GM23338 (cell line): ENCODE measurements around the gene ARID1B. TPM values are rescaled to one million over a fixed set of nuclear protein-coding genes. Genes with fewer than 3 reads are reported as not detected.

Source experiments
- ATAC-seq: fragments of 200-7000 bp; cut with Tn5 transposase; 3 replicates; pipeline ENCODE4 v1.9.1; 2020
- DNase-seq: peaks from one replicate; pipeline ENCODE4 v3.0.0-alpha.2; 2015; ENCODE audit warnings: low spot score
- H2AFZ ChIP-seq: fragments of 200-600 bp; sonication (generic); 2 replicates; pipeline ENCODE4 v1.8.0; 2016; ENCODE audit warnings: antibody characterized with exemption, mild to moderate bottlenecking, moderate library complexity
- H3F3A ChIP-seq: fragments of 200-600 bp; sonication (generic); replicated peaks from 2 replicates; pipeline ENCODE4 v1.8.0; 2017; ENCODE audit warnings: antibody characterized with exemption, mixed run types, low read depth
- H3K27ac ChIP-seq: fragments of 200-600 bp; sonication (generic); 2 replicates; pipeline ENCODE4 v1.6.1; 2016; ENCODE audit warnings: low read depth
- H3K27me3 ChIP-seq: fragments of 200-600 bp; sonication (generic); 2 replicates; pipeline ENCODE4 v1.8.0; 2016; ENCODE audit warnings: mild to moderate bottlenecking, mixed run types, moderate library complexity; ENCODE audit not compliant: insufficient read depth
- H3K36me3 ChIP-seq: fragments of 200-600 bp; sonication (generic); 2 replicates; pipeline ENCODE4 v1.8.0; 2016; ENCODE audit warnings: mild to moderate bottlenecking; ENCODE audit not compliant: insufficient read depth
- H3K4me1 ChIP-seq: fragments of 200-600 bp; sonication (generic); 2 replicates; pipeline ENCODE4 v1.8.0; 2016; ENCODE audit warnings: mild to moderate bottlenecking, moderate library complexity; ENCODE audit not compliant: insufficient read depth
- H3K4me2 ChIP-seq: fragments of 200-600 bp; sonication (generic); 2 replicates; pipeline ENCODE4 v1.7.1; 2017; ENCODE audit warnings: mixed run types
- H3K4me3 ChIP-seq: fragments of 200-600 bp; sonication (generic); 2 replicates; pipeline ENCODE4 v1.6.1; 2016; ENCODE audit warnings: mixed run types
- H3K79me2 ChIP-seq: fragments of 200-600 bp; sonication (generic); replicated peaks from 2 replicates; pipeline ENCODE4 v1.8.0; 2017; ENCODE audit warnings: mild to moderate bottlenecking; ENCODE audit not compliant: insufficient read depth
- H3K9me2 ChIP-seq: fragments of 200-600 bp; sonication (generic); 2 replicates; pipeline ENCODE4 v1.8.0; 2017; ENCODE audit not compliant: insufficient read depth
- H4K20me1 ChIP-seq: fragments of 200-600 bp; sonication (generic); replicated peaks from 2 replicates; pipeline ENCODE4 v1.8.0; 2017; ENCODE audit warnings: mild to moderate bottlenecking; ENCODE audit not compliant: insufficient read depth
- H3K27ac Mint-ChIP-seq: 2 replicates; pipeline ENCODE4 v1.8.0; 2020; ENCODE audit warnings: inconsistent platforms, mild to moderate bottlenecking, moderate library complexity, mixed read lengths
- H3K27me3 Mint-ChIP-seq: 3 replicates; pipeline ENCODE4 v1.8.0; 2022; ENCODE audit warnings: low read depth, mild to moderate bottlenecking, moderate library complexity, mixed read lengths, inconsistent platforms; ENCODE audit not compliant: insufficient read depth, poor library complexity
- H3K36me3 Mint-ChIP-seq: 3 replicates; pipeline ENCODE4 v1.8.0; 2021; ENCODE audit warnings: low read depth, mild to moderate bottlenecking, inconsistent platforms, moderate library complexity, mixed read lengths
- H3K4me1 Mint-ChIP-seq: 3 replicates; pipeline ENCODE4 v1.8.0; 2020; ENCODE audit warnings: mild to moderate bottlenecking, inconsistent platforms, mixed read lengths
- H3K4me3 Mint-ChIP-seq: 3 replicates; pipeline ENCODE4 v1.8.0; 2021; ENCODE audit warnings: moderate library complexity, mild to moderate bottlenecking, inconsistent platforms, mixed read lengths
- H3K9me3 Mint-ChIP-seq: 3 replicates; pipeline ENCODE4 v1.8.0; 2020; ENCODE audit warnings: moderate library complexity, mild to moderate bottlenecking, inconsistent platforms, mixed read lengths
- CTCF ChIP-seq, 2 experiments: fragments of 200-600 bp in 1 of 2; sonication (generic) in 1 of 2; conservative IDR thresholded peaks; 2 replicates each; pipeline versions ENCODE4 v1.5.1 to v1.6.1; 2016 to 2017; ENCODE audit warnings: antibody characterized with exemption in 2 of 2, low read depth in 2 of 2, mild to moderate bottlenecking in 2 of 2, moderate library complexity in 1 of 2
- NANOG ChIP-seq: IDR thresholded peaks from 2 replicates; pipeline ENCODE4 v1.6.1; 2016; ENCODE audit warnings: antibody characterized with exemption, borderline replicate concordance
- POLR2AphosphoS5 ChIP-seq: IDR thresholded peaks from 2 replicates; pipeline ENCODE4 v1.6.1; 2016; ENCODE audit warnings: antibody characterized with exemption, low read depth
- REST ChIP-seq: IDR thresholded peaks from one replicate; pipeline ENCODE4 v1.6.1; 2018; ENCODE audit warnings: antibody characterized with exemption; ENCODE audit not compliant: unreplicated experiment
- ZNF114 ChIP-seq: fragments of 250-450 bp; sonication (Bioruptor Pico); IDR thresholded peaks from 2 replicates; pipeline ENCODE4 v1.5.0; 2020; ENCODE audit warnings: mild to moderate bottlenecking, moderate library complexity
- ZNF462 ChIP-seq: fragments of 250-450 bp; sonication (Bioruptor Pico); IDR thresholded peaks from 2 replicates; pipeline ENCODE4 v1.5.0; 2020; ENCODE audit warnings: mild to moderate bottlenecking, moderate library complexity
- polyA plus RNA-seq: library from polyadenylated mRNA; unstranded; fragments of >200 nt; fragmentation: Nextera tagmentation; extraction: Ambion mirVana; gene quantifications from 2 replicates; pipeline ENCODE4 v1.2.1, GENCODE V29; 2016
- total RNA-seq: library from RNA; depleted of rRNA; stranded (reverse); fragments of >200 nt; shearing (Covaris generic); gene quantifications from 2 replicates; pipeline ENCODE4 v1.2.3, GENCODE V29; 2014

ARID1B gene
- total and polyA plus RNA-seq, 2 experiments from 2014 or later, result 59.3 to 72.2 TPM

GRCh38 chr6:157021993-157022740, 245.0 kb downstream of the ARID1B start:
- H2AFZ ChIP-seq, result no peak overlapping the region
- Mint-ChIP-seq H3K27me3 (peaks cover 5% of the 10 kb centered on the region), H3K36me3 (no peaks in the 10 kb centered on the region), H3K4me3 (peak overlapping the region; percentile 94), H3K9me3 (no peaks in the 10 kb centered on the region), H3K27ac (peak overlapping the region; percentile 100), H3K4me1 (peaks cover 46% of the 10 kb centered on the region)
- no peaks in the 10 kb centered on the region for H3K27me3 ChIP-seq
- 0 out of 4 replicates have a peak, but pooled peaks of 1 of the 2 experiments have one; percentile 6 for TF ChIP-seq CTCF (conservative IDR thresholded peaks at IDR 0.05; ENCODE audit: low read depth in 2 of 2)
- peak; percentile 71 for TF ChIP-seq POLR2AphosphoS5
- TF ChIP-seq NANOG, result no peak
- DNase-seq, result peak; percentile 88
- peak overlapping the region; percentile 99 for H3K27ac ChIP-seq
- H3K9me2 ChIP-seq, result no peaks in the 10 kb centered on the region
- peak overlapping the region; percentile 93 for H3K4me2 ChIP-seq
- no peaks in the 10 kb centered on the region for H4K20me1 ChIP-seq
- peak overlapping the region; percentile 88 for H3K4me3 ChIP-seq
- H3K4me1 ChIP-seq, result peaks cover 40% of the 10 kb centered on the region
- H3F3A ChIP-seq, result no peaks in the 10 kb centered on the region
- H3K36me3 ChIP-seq, result no peaks in the 10 kb centered on the region
- peak; percentile 77 for ATAC-seq
- peaks cover 75% of the 10 kb centered on the region for H3K79me2 ChIP-seq

GRCh38 chr6:157023958-157024357, 246.8 kb downstream of the ARID1B start:
- no peaks in the 10 kb centered on the region for H3F3A ChIP-seq
- no peaks in the 10 kb centered on the region for H3K9me3 Mint-ChIP-seq
- H3K36me3 Mint-ChIP-seq, result no peaks in the 10 kb centered on the region
- no peaks in the 10 kb centered on the region for H3K9me2 ChIP-seq
- H3K4me1 Mint-ChIP-seq, result peaks cover 39% of the 10 kb centered on the region
- H3K4me2 ChIP-seq, result no peak overlapping the region
- H3K36me3 ChIP-seq, result no peaks in the 10 kb centered on the region
- H3K4me1 ChIP-seq, result peaks cover 28% of the 10 kb centered on the region
- H3K27me3 ChIP-seq, result no peaks in the 10 kb centered on the region
- peaks cover 5% of the 10 kb centered on the region for H3K27me3 Mint-ChIP-seq
- DNase-seq (no peak), ATAC-seq (no peak)
- H3K27ac ChIP-seq, result no peak overlapping the region
- no peaks in the 10 kb centered on the region for H4K20me1 ChIP-seq
- H2AFZ ChIP-seq, result no peak overlapping the region
- H3K27ac Mint-ChIP-seq, result no peak overlapping the region
- no peak overlapping the region for H3K4me3 ChIP-seq
- H3K4me3 Mint-ChIP-seq, result no peak overlapping the region
- peaks cover 75% of the 10 kb centered on the region for H3K79me2 ChIP-seq
- TF ChIP-seq ZNF114 (CRISPR knock-in tag) (no peak), REST (no peak), CTCF (conservative IDR thresholded peaks at IDR 0.05; ENCODE audit: low read depth in 2 of 2) (no peak; a peak in 1 of 4 replicates), NANOG (no peak), ZNF462 (CRISPR knock-in tag) (no peak)
